ENCODE results near the gene PHACTR2. TPM values are rescaled to one million over a fixed set of nuclear protein-coding genes. Genes with fewer than 3 reads are reported as not detected.

The PHACTR2 gene
- total and polyA plus RNA-seq, 2 of the 13 experiments (the other 11 are each of a cell fraction or from before 2014, with no cell fraction given) = 11.3 to 28.2 TPM

- TF ChIP-seq ZNF142 (CRISPR knock-in tag; IDR thresholded peaks at IDR 0.05) (no peak), ZSCAN5A (CRISPR knock-in tag; IDR thresholded peaks at IDR 0.05; ENCODE audit: borderline replicate concordance) (no peak), MEF2D (CRISPR knock-in tag; IDR thresholded peaks at IDR 0.05) (no peak), SAP130 (CRISPR knock-in tag; IDR thresholded peaks at IDR 0.05; ENCODE audit: low read depth) (no peak), HOXA5 (CRISPR knock-in tag; IDR thresholded peaks at IDR 0.05) (no peak; the same call in 1 of the 2 replicates), HNF1B (CRISPR knock-in tag; IDR thresholded peaks at IDR 0.05) (no peak), ZFY (CRISPR knock-in tag; IDR thresholded peaks at IDR 0.05) (no peak), HNRNPH1 (optimal IDR thresholded peaks at IDR 0.05; ENCODE audit: low read depth, low read length) (no peak)
These were observed 165.9 kb downstream of the PHACTR2 start (continued) for GRCh38 chr6:143843677-143843999.

Measured in HepG2 (cell line).